Measurements from ENCODE around the gene CD300C. TPM values are rescaled to one million over a fixed set of nuclear protein-coding genes. Genes with fewer than 3 reads are reported as not detected.
"Not testable (repeated sequence)": the region's sequence is repeated elsewhere in the genome, so short reads cannot be mapped to it uniquely, and the experiment has no call there.

The CD300C gene
- total RNA-seq, 1 donor from 2014 or later, result not detected

- DNase-seq (ENCODE audit: low read depth in 2 of 2), result no peak
Observed at GRCh38 chr17:74532115-74532514, 13.8 kb downstream of the CD300C start.

GRCh38 chr17:74531231-74531761 is 14.6 kb downstream of the CD300C start, which contains the start of gene CD300LB:
TSS of gene CD300LB (minus strand) at chr17:74531475. CDS start at chr17:74531350, 125 bp downstream.
- DNase-seq (ENCODE audit: low read depth in 2 of 2), result no peak

DNA sequence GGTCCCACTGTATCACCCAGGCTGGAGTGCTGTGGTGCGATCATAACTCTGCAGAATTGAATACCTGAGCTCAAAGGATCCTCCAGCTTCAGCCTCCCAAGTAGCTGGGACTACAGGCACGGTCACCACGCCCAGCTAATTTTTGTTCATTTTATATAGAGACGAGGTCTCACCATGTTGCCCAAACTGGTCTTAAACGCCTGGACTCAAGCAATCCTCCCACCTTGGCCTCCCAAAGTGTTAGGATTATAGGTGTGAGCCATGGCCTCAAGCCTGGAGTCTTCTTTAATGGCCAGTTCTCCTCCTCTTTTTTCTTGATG is 15.1 kb downstream of the CD300C start:
- DNase-seq (ENCODE audit: low read depth in 2 of 2), result no peak

DNA sequence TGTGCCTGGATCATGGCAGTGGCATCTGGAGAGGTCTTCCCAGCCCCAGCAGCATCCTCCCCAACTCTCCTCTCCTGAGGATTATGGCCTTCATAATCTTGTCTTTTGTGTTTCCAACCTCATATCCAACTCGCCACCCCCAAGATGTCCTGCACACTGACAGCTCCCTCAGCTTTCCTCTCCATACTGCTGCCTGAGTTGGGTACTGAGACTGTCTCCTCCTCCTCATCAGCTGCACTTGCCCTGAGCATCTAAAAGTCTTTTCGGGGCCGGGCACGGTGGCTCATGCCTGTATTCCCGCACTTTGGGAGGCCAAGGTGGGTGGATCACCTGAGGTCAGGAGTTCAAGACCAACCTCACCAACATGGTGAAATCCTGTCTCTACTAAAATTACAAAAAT is 16.7 kb downstream of the CD300C start:
- no peak for DNase-seq (ENCODE audit: low read depth in 2 of 2)

DNA sequence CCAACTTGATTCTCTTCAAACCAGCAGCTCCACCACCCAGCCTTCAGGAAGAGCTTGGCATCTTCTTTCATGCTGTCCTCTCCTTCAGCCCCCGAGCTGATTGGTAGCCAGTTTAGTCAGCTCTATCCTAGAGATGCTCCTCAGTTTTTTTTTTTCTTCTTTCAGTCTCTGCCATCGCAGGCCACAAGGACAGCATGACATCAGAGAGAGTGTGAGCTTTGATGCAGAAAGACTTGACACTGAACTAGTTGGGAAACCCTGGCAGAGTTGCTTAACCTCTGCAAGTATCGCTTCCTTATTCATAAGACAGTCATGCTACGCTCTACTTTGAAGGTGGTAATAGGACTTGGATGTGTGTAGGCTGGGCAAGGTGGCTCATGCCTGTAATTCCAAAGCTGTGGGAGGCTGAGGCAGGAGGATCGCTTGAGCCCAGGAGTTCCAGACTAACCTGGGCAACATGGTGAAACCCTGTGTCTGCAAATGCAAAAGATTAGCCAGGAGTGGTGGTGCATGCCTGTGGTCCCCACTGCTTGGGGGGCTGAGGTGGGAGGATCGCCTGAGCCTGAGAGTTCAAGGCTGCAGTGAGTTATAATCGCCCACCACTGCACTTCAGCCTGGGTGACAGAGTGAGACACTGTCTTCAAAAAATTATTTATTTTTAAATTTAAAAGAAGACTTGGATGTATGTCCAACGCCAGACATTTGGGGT is 17.3 kb downstream of the CD300C start:
- DNase-seq (ENCODE audit: low read depth in 2 of 2), result no peak

DNA sequence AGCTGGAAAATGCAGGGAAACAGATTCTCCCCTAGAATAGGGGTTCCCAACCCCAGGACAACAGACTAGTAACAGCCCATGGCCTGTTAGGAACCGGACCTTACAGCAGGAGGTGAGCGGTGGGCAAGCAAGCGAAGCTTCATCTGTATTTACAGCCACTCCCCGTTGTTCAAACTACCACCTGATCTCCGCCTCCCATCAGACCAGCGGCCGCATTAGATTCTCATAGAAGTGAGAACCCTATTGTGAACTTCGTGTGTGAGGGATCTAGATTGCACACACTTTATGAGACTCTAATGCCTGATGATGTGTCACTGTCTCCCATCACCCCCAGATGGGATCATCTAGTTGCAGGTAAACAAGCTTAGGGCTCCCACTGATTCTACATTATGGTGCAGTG is 18.2 kb downstream of the CD300C start:
- DNase-seq (ENCODE audit: low read depth in 2 of 2), result no peak

DNA sequence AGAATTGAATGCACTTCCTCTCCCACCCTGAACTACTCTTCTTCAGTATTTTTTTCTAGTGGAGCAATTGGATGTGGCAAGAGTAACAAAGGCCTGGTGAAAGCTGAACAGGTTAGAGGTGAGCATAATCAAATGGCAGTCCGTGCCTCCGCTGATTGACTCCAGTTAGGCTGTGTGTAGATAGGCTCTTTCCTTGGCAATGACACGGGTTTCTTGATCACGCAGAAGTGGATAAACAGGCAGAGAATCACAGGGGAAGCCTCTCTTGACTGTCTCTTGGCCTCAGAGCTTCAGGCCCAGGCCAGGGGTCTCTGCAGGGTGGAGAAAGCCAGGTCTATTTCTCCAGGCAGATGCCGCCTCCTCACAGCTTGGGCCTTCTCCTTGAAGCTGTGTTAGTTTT is 18.8 kb downstream of the CD300C start:
- DNase-seq (ENCODE audit: low read depth in 2 of 2), result no peak

- DNase-seq (ENCODE audit: low read depth in 2 of 2), result no peak
Observed at GRCh38 chr17:74526681-74527080, 19.2 kb downstream of the CD300C start.

GRCh38 chr17:74525781-74526288 is 20.1 kb downstream of the CD300C start:
- DNase-seq (ENCODE audit: low read depth in 2 of 2), result no peak

DNA sequence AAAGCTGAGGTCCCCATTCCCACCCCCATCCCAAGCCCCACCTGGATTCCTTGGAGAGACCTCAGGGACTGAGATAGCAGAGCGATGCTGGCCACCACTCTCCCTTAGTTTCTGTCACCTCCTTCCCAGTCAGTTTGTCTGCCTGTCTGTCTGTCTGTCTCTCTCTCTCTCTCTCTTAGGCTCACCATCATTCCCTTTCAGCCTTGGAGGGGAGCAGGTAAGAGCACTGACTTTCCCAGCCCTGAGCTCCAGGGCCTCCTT is 20.5 kb downstream of the CD300C start:
- DNase-seq (ENCODE audit: low read depth in 2 of 2), result no peak

GRCh38 chr17:74524653-74525464 is 21.1 kb downstream of the CD300C start:
- no peak for DNase-seq (ENCODE audit: low read depth in 2 of 2)

DNA sequence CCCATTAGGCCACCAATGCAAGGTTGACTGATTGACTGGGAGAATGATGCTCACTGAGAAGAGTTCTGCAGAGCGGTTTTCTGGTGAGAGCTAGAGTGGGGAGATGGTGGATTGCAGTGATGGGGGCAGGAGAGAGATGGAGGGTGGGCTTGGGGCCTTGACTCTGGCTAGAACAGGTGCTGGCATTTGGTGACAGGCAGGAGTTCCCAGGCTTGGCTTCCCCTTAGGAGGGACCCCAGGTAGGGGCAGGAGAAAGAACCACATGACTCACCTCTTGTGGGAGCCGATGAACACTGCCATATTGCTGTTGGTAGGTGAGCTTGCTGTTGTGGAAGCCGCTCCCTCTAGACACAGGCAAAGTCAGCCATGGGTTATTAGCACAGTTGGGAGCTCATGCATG is 22.6 kb downstream of the CD300C start:
- DNase-seq (ENCODE audit: low read depth in 2 of 2), result no peak

DNA sequence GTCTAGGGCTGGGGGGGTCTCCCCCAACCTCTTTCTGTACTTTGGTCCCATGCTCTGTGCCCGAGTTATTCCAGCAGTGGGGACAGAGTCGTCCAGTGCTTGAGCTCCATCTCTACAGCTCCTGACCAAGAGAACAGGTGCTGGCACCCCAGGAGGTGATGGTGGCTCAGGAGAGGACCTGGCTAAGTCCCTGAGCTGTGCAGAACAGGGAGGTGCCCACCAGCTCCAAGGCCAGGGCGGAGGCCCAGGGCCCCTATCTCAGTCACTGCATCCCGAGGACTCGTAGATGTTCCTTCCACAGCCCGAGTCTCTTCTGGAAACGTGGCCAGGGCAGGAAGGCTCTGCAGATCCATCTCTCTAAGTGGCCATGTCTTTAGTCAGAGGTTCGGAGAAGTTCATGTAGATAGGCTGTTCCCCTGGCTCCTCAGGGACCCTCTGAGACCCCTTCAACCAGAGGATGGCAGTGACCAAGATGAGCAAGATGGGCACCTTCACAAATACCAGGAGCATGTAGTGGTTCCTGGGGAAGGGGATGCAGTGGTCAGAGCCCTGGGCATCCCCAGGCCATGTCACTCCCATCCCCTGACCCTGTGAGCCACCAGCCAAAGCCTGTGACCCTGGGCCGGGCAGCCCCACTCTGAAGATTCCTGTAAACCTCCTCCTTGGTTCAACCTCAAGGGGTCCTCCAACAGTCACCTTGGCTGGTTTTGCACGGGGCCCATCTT is 23.4 kb downstream of the CD300C start:
- DNase-seq (ENCODE audit: low read depth in 2 of 2), result no peak

GRCh38 chr17:74521701-74522201 is 24.2 kb downstream of the CD300C start:
- no peak for DNase-seq (ENCODE audit: low read depth in 2 of 2)

- DNase-seq (ENCODE audit: low read depth in 2 of 2), result peak; percentile 5 to 60
Observed at GRCh38 chr17:74520790-74521480, 25.0 kb downstream of the CD300C start.

GRCh38 chr17:74520016-74520434 is 25.9 kb downstream of the CD300C start:
- no peak for DNase-seq (ENCODE audit: low read depth in 2 of 2)

DNA sequence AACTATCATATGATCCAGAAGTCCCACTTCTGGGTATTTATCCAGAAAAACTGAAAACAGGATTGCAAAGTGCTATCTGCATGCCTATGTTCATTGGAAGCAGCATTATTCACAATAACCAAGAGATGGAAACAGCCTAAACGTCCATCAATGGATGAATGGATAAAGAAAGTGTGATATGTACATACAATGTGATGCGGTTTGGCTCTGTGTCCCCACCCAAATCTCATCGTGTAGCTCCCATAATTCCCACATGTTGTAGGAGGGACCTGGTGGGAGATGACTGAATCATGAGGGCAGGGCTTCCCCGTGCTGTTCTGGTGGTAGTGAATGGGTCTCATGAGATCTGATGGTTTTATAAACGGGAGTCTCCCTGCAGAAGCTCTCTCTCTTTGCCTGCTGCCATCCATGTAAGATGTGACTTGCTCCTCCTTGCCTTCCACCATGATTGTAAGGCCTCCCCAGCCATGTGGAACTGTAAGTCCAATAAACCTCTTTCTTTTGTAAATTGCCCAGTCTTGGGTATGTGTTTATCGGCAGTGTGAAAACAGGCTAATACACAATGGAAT is 27.4 kb downstream of the CD300C start:
- DNase-seq (ENCODE audit: low read depth in 2 of 2), result not testable (repeated sequence)

DNA sequence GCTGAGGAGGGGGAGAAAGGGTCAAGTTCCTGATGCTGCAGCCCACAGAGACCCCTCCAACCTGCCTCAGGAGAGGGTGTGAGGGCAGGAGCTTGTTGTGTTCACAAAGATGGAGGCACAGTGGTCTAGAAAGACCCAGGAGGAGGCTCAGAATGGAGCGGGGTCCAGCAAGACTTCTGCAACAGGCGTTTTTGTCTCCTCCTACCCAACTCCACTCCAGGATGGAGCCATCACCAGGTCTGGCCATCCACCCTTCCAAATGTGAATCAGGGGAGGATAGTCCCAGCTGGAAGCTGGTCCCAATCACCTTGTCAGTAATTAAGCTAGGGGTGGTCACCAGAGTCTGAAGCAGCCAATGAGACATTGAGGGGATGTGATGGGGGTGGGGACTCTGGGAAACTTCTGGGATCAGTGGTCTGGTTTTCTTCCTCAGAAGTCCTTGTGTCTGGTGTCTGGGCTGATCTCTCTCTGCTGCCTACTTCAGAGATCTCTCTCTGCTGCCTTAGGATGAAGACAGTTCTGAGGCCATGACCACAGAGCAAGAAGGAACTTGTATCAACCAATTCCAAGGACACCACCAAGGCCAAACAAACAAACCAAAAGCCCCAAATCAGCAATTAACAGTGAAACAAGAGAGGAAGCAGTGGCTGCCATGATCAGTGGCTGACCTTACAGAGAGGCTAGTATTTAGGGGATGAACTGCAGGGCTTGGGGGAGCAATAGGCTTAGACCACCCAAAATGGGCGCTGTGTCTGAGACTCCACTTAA is 29.2 kb downstream of the CD300C start:
- DNase-seq (ENCODE audit: low read depth in 2 of 2), result no peak

GRCh38 chr17:74515941-74516340 is 30.0 kb downstream of the CD300C start:
- no peak for DNase-seq (ENCODE audit: low read depth in 2 of 2)

- no peak for DNase-seq (ENCODE audit: low read depth in 2 of 2)
Observed at GRCh38 chr17:74514632-74515334, 31.1 kb downstream of the CD300C start.

Measured in dermis microvascular lymphatic vessel endothelial cell (primary cell).